Ascending aorta (tissue), 2 donors: Measurements from ENCODE around the gene MYPN. TPM values are rescaled to one million over a fixed set of nuclear protein-coding genes. Genes with fewer than 3 reads are reported as not detected.

Experiments used
- DNase-seq, 2 donors: peaks; one replicate each; pipeline ENCODE4 v3.0.0-alpha.2; 2019; ENCODE audit warnings: low spot score in 2 of 2
- H3K27ac ChIP-seq, 2 donors: fragments of 200-600 bp; sonication (generic); one replicate each; pipeline ENCODE4 v1.5.1; 2016 to 2017; ENCODE audit warnings: mild to moderate bottlenecking in 1 of 2
- H3K27me3 ChIP-seq: fragments of 200-600 bp; sonication (generic); one replicate; pipeline ENCODE4 v1.5.1; 2017
- H3K36me3 ChIP-seq, 2 donors: fragments of 200-600 bp; sonication (generic); one replicate each; pipeline ENCODE4 v1.5.1; 2016
- H3K4me1 ChIP-seq, 2 donors: fragments of 200-600 bp; sonication (generic); one replicate each; pipeline ENCODE4 v1.5.1; 2016 to 2017; ENCODE audit warnings: mild to moderate bottlenecking in 1 of 2
- H3K4me3 ChIP-seq, 2 donors: fragments of 200-600 bp; sonication (generic); one replicate each; pipeline ENCODE4 v1.5.1; 2016 to 2017; ENCODE audit warnings: mild to moderate bottlenecking in 1 of 2
- H3K9me3 ChIP-seq, 2 donors: fragments of 200-600 bp; sonication (generic); one replicate each; pipeline ENCODE4 v1.5.1; 2016
- CTCF ChIP-seq, 3 experiments: fragments of 200-600 bp in 2 of 3; fragments of 450-650 bp in 1 of 3; sonication (generic) in 2 of 3; IDR thresholded peaks; one replicate each; pipeline ENCODE4 v1.5.1; 2016 to 2019; ENCODE audit warnings: antibody characterized with exemption in 3 of 3, mild to moderate bottlenecking in 1 of 3, moderate library complexity in 1 of 3
- intact Hi-C: fragments of 100-400 bp; cut with DNase I; formaldehyde crosslinking; loops from one replicate; pipeline ENCODE4 v1.15.1; 2023
- total RNA-seq: library from RNA; depleted of rRNA; stranded (reverse); fragments of >200 nt; gene quantifications from one replicate; pipeline ENCODE4 v1.1.0, GENCODE V29; 2016

Gene MYPN
- total RNA-seq, 1 donor from 2014 or later, result not detected

- TF ChIP-seq CTCF (IDR thresholded peaks at IDR 0.05), result peak in 2 of 3 experiments; percentile 36 to 46
- H3K27me3 ChIP-seq, result no peaks in the 10 kb centered on the region
- intact Hi-C loops, result no loop called here
- no peak for DNase-seq
- H3K36me3 ChIP-seq, result no peaks in the 10 kb centered on the region
- no peak overlapping the region for H3K4me3 ChIP-seq
- no peaks in the 10 kb centered on the region for H3K4me1 ChIP-seq
- no peaks in the 10 kb centered on the region for H3K9me3 ChIP-seq
- H3K27ac ChIP-seq, result no peak overlapping the region
Observed at GRCh38 chr10:68212721-68213352, 103.5 kb downstream of the MYPN start.

DNA sequence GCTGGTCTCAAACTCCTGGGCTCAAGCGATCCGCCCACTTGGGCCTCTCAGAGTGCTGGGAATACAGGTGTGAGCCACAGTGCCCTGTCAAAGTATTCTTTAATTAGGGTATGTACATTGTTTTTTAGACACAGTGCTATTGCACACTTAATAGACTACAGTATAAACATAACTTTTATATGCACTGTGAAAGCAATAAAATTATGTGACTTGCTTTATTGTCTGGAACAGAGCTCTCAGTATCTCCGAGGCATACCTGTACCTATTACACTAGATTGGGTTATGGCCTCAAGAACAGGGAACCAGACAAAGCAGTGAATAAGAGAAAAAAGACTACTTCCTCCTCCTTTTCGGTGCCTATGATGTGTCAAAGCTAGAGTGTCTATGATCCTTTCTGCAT, 109.5 kb downstream of the MYPN start:
- DNase-seq, result no peak
- no peak for TF ChIP-seq CTCF (IDR thresholded peaks at IDR 0.05)
- Histone ChIP-seq H3K4me3 (no peak overlapping the region), H3K36me3 (no peaks in the 10 kb centered on the region), H3K27ac (no peak overlapping the region), H3K27me3 (no peaks in the 10 kb centered on the region), H3K4me1 (no peaks in the 10 kb centered on the region), H3K9me3 (no peaks in the 10 kb centered on the region)
- intact Hi-C loops, result no loop called here

DNA sequence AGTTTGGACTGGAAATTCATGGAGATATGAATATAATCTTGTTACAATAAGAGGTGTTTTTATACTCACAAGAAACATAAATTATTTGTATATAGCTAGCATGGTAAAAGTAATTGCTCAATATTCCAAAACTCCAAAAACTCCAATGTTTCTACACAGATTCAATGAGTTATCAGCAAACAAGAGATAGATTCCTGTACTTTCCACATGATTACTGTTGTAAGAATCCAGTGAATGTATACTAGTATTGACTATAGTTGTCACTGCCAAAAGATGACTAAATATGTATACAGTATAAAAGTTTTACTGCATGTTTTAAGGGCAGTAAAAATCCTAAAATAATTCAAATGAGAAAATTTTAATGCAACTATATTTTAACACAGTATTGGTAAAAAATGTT, 111.9 kb downstream of the MYPN start:
- no peak for DNase-seq
- H3K9me3 ChIP-seq, result no peaks in the 10 kb centered on the region
- TF ChIP-seq CTCF (IDR thresholded peaks at IDR 0.05), result no peak
- no peaks in the 10 kb centered on the region for H3K4me1 ChIP-seq
- H3K27ac ChIP-seq, result no peak overlapping the region
- H3K27me3 ChIP-seq, result no peaks in the 10 kb centered on the region
- H3K36me3 ChIP-seq, result no peaks in the 10 kb centered on the region
- no peak overlapping the region for H3K4me3 ChIP-seq
- intact Hi-C loops, result no loop called here

DNA sequence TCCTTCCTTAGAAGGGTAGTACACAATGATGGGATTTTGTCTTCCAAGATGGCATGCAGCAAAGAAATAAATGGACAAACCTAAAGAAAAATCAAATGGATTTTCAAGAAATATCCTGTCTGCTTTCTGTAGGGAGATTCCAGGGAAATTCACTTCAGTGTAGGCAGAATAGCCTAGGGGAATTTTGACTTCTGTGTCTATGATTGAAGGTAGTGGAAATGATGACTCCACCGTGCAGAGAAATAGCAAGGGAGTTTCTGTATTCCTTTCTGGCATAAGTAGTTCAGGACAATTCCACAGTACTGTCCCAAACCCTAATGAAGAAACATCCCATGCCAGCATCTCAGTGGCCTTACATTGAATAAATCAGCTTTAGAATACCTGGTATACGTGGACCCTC, 113.1 kb downstream of the MYPN start:
- TF ChIP-seq CTCF (IDR thresholded peaks at IDR 0.05), result no peak
- Histone ChIP-seq H3K4me1 (no peaks in the 10 kb centered on the region), H3K36me3 (no peaks in the 10 kb centered on the region), H3K9me3 (no peaks in the 10 kb centered on the region), H3K27me3 (no peaks in the 10 kb centered on the region), H3K27ac (no peak overlapping the region), H3K4me3 (no peak overlapping the region)
- intact Hi-C loops, result no loop called here
- no peak for DNase-seq

DNA sequence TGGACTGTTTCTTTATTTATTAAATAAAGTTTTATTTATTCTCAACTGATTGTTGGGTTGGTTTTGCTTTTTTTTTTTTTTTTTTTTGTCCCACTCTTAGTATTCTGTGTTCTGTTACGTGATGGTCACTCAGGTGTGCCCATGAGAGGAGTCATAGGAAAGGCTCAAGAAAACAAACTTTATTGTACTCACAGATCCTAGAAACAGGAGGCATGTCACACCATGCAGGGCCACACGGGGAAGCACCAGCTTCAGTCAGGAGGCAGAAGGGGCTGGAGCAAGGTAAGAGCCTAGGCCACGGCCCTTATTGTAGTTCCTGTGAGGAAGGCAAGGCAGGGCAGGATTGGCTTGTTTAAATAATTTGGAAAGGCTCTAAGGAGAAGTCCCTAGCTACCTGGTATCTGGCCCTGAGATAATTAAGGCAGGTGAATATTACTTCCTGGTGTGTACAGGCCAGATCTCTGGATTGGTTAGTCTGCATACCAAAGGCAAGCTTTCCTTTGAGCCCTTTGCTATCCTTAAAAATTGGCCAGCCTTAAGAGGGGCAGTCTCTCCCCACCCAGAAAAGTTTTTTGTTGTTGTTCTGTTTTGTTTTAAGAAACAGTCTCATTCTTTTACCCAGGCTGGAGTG, 114.4 kb downstream of the MYPN start:
- H3K27ac ChIP-seq, result no peak overlapping the region
- no peak overlapping the region for H3K4me3 ChIP-seq
- no peak for DNase-seq
- no peak for TF ChIP-seq CTCF (IDR thresholded peaks at IDR 0.05)
- intact Hi-C loops, result no loop called here
- no peaks in the 10 kb centered on the region for H3K27me3 ChIP-seq
- H3K9me3 ChIP-seq, result no peaks in the 10 kb centered on the region
- no peaks in the 10 kb centered on the region for H3K36me3 ChIP-seq
- H3K4me1 ChIP-seq, result no peaks in the 10 kb centered on the region
